ENCODE measurements around the gene ELP6. TPM values are rescaled to one million over a fixed set of nuclear protein-coding genes. Genes with fewer than 3 reads are reported as not detected.
"Not testable (repeated sequence)": the region's sequence is repeated elsewhere in the genome, so short reads cannot be mapped to it uniquely, and the experiment has no call there.

The ELP6 gene
- total RNA-seq, 1 experiment from 2014 or later, result 46.2 TPM

DNA sequence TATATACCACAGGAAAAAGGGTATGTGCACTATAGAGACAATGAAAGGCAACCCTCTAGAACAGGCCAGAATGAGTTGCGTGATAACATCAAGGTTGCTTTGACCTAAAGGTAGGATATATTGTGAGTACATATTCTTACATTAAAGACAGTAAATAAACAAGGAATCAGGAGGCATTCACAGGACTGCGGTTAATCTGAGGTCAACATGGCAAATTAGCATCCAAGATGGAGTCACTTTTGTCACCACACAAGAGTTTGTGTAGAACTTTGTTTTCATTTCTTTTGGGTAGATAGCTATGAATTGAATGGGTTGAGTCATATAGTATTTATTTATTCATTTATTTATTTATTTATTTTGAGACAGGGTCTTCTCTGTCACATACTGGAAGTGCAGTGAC lies 26.2 kb downstream of the ELP6 start:
- ChIA-PET CTCF (no interaction called here), POLR2A (ENCODE audit: low non-redundant PET) (no interaction called here)
- no peak overlapping the region for H3K4me3 ChIP-seq (ENCODE audit: low read depth, low read length, poor library complexity, severe bottlenecking)
- H3K9me3 ChIP-seq (ENCODE audit: low read depth, low read length, poor library complexity, severe bottlenecking), result no peaks in the 10 kb centered on the region
- BruUV-seq (replicated peaks), result no TSS peak
- H3K4me1 ChIP-seq (ENCODE audit: insufficient read depth, low read length, poor library complexity, severe bottlenecking), result no peaks in the 10 kb centered on the region
- TF ChIP-seq, protein P1, sequence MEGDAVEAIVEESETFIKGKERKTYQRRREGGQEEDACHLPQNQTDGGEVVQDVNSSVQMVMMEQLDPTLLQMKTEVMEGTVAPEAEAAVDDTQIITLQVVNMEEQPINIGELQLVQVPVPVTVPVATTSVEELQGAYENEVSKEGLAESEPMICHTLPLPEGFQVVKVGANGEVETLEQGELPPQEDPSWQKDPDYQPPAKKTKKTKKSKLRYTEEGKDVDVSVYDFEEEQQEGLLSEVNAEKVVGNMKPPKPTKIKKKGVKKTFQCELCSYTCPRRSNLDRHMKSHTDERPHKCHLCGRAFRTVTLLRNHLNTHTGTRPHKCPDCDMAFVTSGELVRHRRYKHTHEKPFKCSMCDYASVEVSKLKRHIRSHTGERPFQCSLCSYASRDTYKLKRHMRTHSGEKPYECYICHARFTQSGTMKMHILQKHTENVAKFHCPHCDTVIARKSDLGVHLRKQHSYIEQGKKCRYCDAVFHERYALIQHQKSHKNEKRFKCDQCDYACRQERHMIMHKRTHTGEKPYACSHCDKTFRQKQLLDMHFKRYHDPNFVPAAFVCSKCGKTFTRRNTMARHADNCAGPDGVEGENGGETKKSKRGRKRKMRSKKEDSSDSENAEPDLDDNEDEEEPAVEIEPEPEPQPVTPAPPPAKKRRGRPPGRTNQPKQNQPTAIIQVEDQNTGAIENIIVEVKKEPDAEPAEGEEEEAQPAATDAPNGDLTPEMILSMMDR (conservative IDR thresholded peaks at IDR 0.05; ENCODE audit: low read depth, low read length), result no peak
- no peak for TF ChIP-seq EZH2 (IDR thresholded peaks at IDR 0.05; ENCODE audit: borderline replicate concordance, low read depth, low read length, poor library complexity, severe bottlenecking)
- H3K27me3 ChIP-seq (replicated peaks; ENCODE audit: insufficient read depth, low read depth, low read length, poor library complexity), result no peaks in the 10 kb centered on the region
- H3K27ac ChIP-seq (ENCODE audit: low read depth, low read length, poor library complexity, severe bottlenecking), result no peak overlapping the region
- DNase-seq (ENCODE audit: low spot score), result no peak
- no peaks in the 10 kb centered on the region for H3K36me3 ChIP-seq (ENCODE audit: insufficient read depth, low read length, poor library complexity, severe bottlenecking)
- intact Hi-C loops (cut with micrococcal nuclease; ENCODE audit: unreplicated experiment), result no loop called here

DNA sequence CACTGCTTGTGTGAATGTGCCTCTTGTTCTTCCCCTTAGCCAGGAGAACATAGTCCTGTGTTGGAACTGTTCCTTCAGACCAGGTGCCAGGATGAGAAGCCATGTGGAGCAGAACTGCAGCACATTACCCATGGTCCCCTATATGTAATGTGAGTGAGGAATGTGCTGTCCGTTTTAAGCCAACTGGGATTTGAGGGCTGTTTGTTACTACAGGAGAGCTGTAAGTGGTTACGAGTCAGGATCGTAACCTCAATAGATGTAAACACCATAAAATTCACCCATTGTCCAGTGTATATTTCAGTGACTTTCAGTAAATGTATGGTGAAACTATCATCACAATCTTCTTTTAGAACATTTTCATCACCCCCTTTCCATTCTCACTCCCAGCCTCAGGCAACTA lies 27.7 kb downstream of the ELP6 start:
- intact Hi-C loops (cut with micrococcal nuclease; ENCODE audit: unreplicated experiment), result no loop called here
- TF ChIP-seq, protein P1 (conservative IDR thresholded peaks at IDR 0.05; ENCODE audit: low read depth, low read length), result no peak
- TF ChIP-seq EZH2 (IDR thresholded peaks at IDR 0.05; ENCODE audit: borderline replicate concordance, low read depth, low read length, poor library complexity, severe bottlenecking), result no peak
- Histone ChIP-seq H3K36me3 (ENCODE audit: insufficient read depth, low read length, poor library complexity, severe bottlenecking) (no peaks in the 10 kb centered on the region), H3K27me3 (replicated peaks; ENCODE audit: insufficient read depth, low read depth, low read length, poor library complexity) (no peaks in the 10 kb centered on the region), H3K9me3 (ENCODE audit: low read depth, low read length, poor library complexity, severe bottlenecking) (no peaks in the 10 kb centered on the region), H3K4me3 (ENCODE audit: low read depth, low read length, poor library complexity, severe bottlenecking) (no peak overlapping the region), H3K27ac (ENCODE audit: low read depth, low read length, poor library complexity, severe bottlenecking) (no peak overlapping the region), H3K4me1 (ENCODE audit: insufficient read depth, low read length, poor library complexity, severe bottlenecking) (no peaks in the 10 kb centered on the region)
- no peak for DNase-seq (ENCODE audit: low spot score)
- BruUV-seq (replicated peaks), result no TSS peak
- ChIA-PET POLR2A (ENCODE audit: low non-redundant PET) (no interaction called here), CTCF (no interaction called here)

DNA sequence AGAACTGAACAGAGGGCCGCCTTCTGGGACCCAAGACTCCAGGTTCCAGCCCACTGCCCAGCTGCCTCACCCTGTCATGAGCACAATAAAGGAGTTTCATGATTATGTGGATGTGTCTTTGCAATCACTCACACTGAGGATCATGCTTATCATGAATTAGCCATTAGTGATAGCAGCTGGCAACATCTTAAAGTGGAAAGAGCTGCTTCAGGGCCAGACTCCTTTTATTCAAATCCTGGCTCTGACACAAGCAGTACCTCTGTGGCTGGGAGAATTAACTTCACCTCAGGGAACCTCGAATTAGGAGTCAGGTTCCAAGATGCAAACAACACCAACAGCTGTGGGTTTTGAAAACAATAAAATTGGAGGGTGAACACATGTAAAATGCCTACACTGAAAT lies 31.1 kb downstream of the ELP6 start:
- Histone ChIP-seq H3K36me3 (ENCODE audit: insufficient read depth, low read length, poor library complexity, severe bottlenecking) (no peaks in the 10 kb centered on the region), H3K4me1 (ENCODE audit: insufficient read depth, low read length, poor library complexity, severe bottlenecking) (no peaks in the 10 kb centered on the region), H3K4me3 (ENCODE audit: low read depth, low read length, poor library complexity, severe bottlenecking) (no peak overlapping the region), H3K27me3 (replicated peaks; ENCODE audit: insufficient read depth, low read depth, low read length, poor library complexity) (no peaks in the 10 kb centered on the region), H3K27ac (ENCODE audit: low read depth, low read length, poor library complexity, severe bottlenecking) (no peak overlapping the region), H3K9me3 (ENCODE audit: low read depth, low read length, poor library complexity, severe bottlenecking) (no peaks in the 10 kb centered on the region)
- TF ChIP-seq, protein P1 (conservative IDR thresholded peaks at IDR 0.05; ENCODE audit: low read depth, low read length), result no peak
- TF ChIP-seq EZH2 (IDR thresholded peaks at IDR 0.05; ENCODE audit: borderline replicate concordance, low read depth, low read length, poor library complexity, severe bottlenecking), result no peak
- POLR2A ChIA-PET (ENCODE audit: low non-redundant PET), result interaction anchor here (0.6 kb wide), 2 partner anchors 11 to 1213 kb away, joined by 4 read pairs; no protein-coding TSS in a partner anchor
- intact Hi-C loops (cut with micrococcal nuclease; ENCODE audit: unreplicated experiment), result no loop called here
- DNase-seq (ENCODE audit: low spot score), result no peak
- CTCF ChIA-PET, result interaction anchor here (0.6 kb wide), 1 partner anchor 61 kb away, joined by 5 read pairs; no protein-coding TSS in a partner anchor
- BruUV-seq (replicated peaks), result no TSS peak

DNA sequence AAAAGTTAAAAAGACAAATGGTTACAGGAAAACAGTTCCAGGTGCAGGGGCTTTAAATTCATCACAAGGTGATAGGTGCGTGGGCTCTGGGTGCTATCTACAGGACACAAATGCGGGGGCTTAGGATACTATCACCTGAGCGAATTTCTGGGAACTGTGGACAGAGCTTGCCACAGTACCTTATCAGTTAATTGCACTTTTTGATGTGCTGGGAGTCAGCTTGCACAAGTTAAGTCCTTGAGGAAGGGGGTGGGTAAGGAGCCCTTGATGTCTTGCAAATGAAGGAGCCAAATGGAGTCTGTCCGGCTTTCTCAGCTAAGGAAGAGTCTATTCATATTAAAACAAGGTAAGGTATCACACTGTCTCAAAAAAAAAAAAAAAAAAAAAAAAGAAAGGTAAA lies 31.7 kb downstream of the ELP6 start:
- H3K36me3 ChIP-seq (ENCODE audit: insufficient read depth, low read length, poor library complexity, severe bottlenecking); CTCF ChIA-PET; H3K4me3 ChIP-seq (ENCODE audit: low read depth, low read length, poor library complexity, severe bottlenecking); H3K4me1 ChIP-seq (ENCODE audit: insufficient read depth, low read length, poor library complexity, severe bottlenecking); intact Hi-C loops (cut with micrococcal nuclease; ENCODE audit: unreplicated experiment); H3K27me3 ChIP-seq (replicated peaks; ENCODE audit: insufficient read depth, low read depth, low read length, poor library complexity); BruUV-seq (replicated peaks); DNase-seq (ENCODE audit: low spot score); H3K27ac ChIP-seq (ENCODE audit: low read depth, low read length, poor library complexity, severe bottlenecking); H3K9me3 ChIP-seq (ENCODE audit: low read depth, low read length, poor library complexity, severe bottlenecking): not testable (repeated sequence)
- POLR2A ChIA-PET (ENCODE audit: low non-redundant PET), result interaction anchor here (0.6 kb wide), 1 partner anchor 11 kb away, joined by 4 read pairs; no protein-coding TSS in a partner anchor

DNA sequence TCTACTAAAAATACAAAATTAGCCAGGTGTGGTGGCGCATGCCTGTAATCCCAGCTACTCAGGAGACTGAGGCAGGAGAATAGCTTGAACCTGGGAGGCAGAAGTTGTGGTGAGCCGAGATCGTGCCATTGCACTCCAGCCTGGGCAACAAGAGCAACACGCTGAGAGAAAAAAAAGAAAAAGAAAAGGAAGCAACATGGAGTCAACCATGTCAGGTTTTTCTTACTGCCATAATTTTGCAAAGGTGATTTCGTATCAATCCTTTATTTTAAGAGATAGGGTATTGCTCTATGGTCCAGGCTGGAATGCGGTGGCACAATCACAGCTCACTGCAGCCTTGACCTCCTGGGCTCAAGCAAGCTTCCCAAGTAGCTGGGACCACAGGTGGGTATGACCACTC lies 33.2 kb downstream of the ELP6 start:
- not testable (repeated sequence) for DNase-seq (ENCODE audit: low spot score)

More for the DNA sequence above, 33.2 kb downstream of the ELP6 start:
- H3K9me3 ChIP-seq (ENCODE audit: low read depth, low read length, poor library complexity, severe bottlenecking); CTCF ChIA-PET; H3K27ac ChIP-seq (ENCODE audit: low read depth, low read length, poor library complexity, severe bottlenecking); H3K27me3 ChIP-seq (replicated peaks; ENCODE audit: insufficient read depth, low read depth, low read length, poor library complexity); H3K4me3 ChIP-seq (ENCODE audit: low read depth, low read length, poor library complexity, severe bottlenecking); intact Hi-C loops (cut with micrococcal nuclease; ENCODE audit: unreplicated experiment); BruUV-seq (replicated peaks); H3K4me1 ChIP-seq (ENCODE audit: insufficient read depth, low read length, poor library complexity, severe bottlenecking); H3K36me3 ChIP-seq (ENCODE audit: insufficient read depth, low read length, poor library complexity, severe bottlenecking); POLR2A ChIA-PET (ENCODE audit: low non-redundant PET): not testable (repeated sequence)

Measured in A673 (cell line).